T follicular helper cell (primary cell): Measurements from ENCODE around the gene ATG9B.

Experiments used
- DNase-seq: peaks from one replicate; pipeline ENCODE4 v3.0.0-alpha.2; 2020; ENCODE audit warnings: low read depth

ATG9B gene

DNA sequence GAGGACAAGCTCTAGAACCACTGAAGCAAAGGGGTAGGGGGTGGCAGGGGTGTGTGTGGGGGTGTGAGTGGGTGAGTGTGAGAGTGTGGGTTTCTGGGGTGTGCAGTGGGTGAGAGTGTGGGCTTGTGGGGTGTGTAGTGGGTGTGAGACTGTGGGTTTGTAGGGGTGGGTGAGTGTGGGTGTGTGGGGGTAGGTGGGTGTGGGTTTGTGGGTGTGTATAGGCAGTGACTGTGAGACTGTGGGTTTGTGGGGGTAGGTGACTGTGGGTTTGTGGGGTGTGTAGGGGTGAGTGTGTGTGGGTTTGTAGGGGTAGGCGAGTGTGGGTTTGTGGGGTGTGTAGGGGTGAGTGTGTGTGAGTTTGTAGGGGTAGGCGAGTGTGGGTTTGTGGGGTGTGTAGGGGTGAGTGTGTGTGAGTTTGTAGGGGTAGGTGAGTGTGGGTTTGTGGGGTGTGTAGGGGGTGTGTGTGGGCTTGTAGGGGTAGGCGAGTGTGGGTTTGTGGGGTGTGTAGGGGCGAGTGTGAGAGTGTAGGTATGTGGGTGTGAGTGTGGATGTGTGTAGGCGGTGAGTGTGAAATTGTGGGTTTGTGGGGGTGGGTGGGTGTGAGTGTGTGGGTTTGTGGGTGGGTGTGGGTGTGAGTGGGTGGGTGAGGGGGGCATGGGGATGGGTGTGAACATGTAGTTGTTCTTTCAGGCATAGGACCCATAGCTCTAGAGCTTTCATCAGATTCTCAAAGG is 24.6 kb downstream of the ATG9B start:
- no peak for DNase-seq

GRCh38 chr7:150999001-150999400 is 25.3 kb downstream of the ATG9B start:
- DNase-seq, result no peak

DNA sequence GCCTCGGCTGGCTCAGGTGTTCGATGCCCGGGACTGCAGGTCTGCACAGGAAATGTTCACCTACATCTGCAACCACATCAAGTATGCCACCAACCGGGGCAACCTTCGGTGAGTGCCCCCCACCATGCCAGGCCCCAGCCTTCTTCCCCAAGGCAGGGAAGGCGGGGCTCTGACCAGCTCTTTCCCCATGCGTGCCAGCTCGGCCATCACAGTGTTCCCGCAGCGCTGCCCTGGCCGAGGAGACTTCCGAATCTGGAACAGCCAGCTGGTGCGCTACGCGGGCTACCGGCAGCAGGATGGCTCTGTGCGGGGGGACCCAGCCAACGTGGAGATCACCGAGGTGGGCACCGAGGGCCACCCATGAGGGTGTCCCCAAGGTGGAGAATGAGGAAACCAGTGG is 26.0 kb downstream of the ATG9B start:
- no peak for DNase-seq

- DNase-seq, result no peak
Observed at GRCh38 chr7:150997817-150998216, 26.5 kb downstream of the ATG9B start.

DNA sequence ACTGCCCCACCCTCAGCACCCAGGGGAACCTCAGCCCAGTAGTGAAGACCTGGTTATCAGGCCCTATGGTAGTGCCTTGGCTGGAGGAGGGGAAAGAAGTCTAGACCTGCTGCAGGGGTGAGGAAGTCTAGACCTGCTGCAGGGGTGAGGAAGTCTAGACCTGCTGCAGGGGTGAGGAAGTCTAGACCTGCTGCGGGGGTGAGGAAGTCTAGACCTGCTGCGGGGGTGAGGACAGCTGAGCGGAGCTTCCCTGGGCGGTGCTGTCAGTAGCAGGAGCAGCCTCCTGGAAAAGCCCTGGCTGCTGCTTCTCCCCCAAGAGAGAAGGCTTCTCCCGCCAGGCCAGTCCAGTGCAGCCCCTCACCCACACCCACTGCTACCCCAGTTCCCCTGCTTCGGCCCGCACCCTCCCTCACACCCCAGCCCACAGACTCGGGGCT is 27.2 kb downstream of the ATG9B start:
- no peak for DNase-seq

DNA sequence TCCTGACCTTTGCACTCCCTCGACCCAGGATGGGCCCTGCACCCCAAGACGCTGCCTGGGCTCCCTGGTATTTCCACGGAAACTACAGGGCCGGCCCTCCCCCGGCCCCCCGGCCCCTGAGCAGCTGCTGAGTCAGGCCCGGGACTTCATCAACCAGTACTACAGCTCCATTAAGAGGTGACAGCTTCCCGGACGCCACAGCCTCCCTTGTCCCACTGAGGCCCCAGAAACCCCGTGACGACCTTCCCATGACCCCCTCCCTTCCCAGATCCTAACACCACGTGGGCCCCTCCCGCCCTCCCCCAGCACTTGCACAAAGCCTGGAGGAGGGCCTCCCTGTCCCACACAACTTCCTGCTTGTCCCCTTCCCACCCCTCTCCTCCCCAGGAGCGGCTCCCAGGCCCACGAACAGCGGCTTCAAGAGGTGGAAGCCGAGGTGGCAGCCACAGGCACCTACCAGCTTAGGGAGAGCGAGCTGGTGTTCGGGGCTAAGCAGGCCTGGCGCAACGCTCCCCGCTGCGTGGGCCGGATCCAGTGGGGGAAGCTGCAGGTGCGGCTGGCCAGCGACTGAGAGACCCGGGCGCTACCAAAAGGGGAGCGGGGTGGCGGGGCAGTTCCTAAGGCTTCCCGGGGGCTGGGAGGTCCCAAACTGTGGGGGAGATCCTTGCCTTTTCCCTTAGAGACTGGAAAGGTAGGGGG is 27.8 kb downstream of the ATG9B start:
- DNase-seq, result no peak

DNA sequence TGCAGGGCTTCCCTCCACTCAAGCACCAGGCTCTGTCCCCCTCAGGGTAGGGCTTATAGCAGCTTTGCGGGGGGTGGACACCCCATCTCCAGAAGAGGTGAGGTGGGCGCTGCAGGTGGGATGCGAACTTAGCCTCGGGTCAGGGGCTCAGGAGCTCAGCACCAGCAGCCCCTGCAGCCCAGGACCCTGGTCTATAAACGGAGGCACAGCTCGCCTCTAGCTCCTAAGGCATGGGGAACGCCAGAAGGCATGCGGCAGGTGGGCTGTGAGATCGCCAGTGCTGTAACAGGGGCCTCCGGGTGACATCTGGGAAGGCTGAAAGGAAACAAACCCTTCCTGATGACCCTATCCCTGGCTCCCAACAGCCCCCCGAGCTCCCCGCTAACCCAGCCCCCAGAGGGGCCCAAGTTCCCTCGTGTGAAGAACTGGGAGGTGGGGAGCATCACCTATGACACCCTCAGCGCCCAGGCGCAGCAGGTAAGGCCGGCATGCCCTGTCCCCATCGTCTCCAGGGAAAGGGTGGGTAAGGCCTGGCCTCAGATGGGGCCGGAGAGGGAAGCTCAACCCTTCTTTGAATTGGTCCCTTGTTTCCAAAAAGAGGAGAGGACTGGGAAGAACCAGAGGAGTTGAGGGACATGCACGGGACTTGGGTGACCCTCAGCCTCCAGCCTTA is 29.3 kb downstream of the ATG9B start:
- DNase-seq, result no peak

- no peak for DNase-seq
Observed at GRCh38 chr7:150994141-150994837, 30.0 kb downstream of the ATG9B start.

DNA sequence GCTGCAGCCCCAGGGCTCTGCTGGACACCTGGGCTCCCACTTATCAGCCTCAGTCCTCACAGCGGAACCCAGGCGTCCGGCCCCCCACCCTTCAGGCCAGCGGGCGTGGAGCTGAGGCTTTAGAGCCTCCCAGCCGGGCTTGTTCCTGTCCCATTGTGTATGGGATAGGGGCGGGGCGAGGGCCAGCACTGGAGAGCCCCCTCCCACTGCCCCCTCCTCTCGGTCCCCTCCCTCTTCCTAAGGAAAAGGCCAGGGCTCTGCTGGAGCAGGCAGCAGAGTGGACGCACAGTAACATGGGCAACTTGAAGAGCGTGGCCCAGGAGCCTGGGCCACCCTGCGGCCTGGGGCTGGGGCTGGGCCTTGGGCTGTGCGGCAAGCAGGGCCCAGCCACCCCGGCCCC is 30.8 kb downstream of the ATG9B start:
- DNase-seq, result no peak

DNA sequence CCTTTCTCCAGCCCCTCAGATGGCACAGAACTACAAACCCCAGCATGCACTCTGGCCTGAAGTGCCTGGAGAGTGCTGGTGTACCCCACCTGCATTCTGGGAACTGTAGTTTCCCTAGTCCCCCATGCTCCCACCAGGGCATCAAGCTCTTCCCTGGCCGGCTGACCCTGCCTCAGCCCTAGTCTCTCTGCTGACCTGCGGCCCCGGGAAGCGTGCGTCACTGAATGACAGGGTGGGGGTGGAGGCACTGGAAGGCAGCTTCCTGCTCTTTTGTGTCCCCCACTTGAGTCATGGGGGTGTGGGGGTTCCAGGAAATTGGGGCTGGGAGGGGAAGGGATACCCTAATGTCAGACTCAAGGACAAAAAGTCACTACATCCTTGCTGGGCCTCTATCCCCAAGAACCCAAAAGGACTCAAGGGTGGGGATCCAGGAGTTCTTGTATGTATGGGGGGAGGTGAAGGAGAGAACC is 31.4 kb downstream of the ATG9B start:
- no peak for DNase-seq

- DNase-seq, result no peak
Observed at GRCh38 chr7:150992051-150992640, 32.1 kb downstream of the ATG9B start.

DNA sequence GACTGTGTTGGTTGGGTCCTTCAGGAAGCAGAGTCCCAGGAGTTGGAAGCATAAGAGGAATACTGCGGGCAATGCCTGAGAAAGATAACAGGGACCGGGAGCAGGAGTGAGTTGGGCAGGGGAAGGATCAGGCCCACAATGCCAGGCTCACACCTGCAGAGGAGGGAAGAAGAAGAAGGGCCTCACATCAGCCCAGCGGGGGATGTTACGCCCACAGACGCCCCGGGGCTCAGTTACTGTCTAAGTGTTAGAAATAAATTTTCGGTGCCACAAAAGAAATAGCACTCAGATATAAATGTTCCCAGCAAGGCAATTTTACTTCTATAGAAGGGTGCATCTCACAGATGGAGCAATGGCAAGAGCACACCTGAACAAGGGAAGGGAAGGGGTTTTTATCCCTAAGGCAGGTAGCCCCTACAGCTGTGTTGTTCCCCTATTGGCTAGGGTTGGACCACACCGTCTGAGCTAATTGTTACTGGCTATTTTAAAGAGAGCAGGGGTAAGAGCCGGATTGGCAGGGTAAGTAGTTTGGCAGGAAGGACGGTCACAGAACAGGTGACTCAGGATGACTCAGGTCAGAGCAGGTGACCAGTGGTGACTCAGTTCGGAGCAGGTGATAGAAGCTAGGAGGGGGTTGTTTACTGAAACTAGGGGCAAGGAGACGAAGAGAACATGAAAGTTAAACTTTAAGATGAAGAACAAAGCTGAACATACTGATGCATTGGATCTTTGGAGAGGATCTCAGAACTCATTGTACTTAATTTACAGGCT is 33.7 kb downstream of the ATG9B start, which contains the start of gene NOS3:
NOS3 (plus strand) TSS at position 602 of the 771 bp plus-strand sequence. CDS start 2,787 bp downstream, outside the sequence.
- DNase-seq, result no peak

- no peak for DNase-seq
Observed at GRCh38 chr7:150989456-150989855, 34.8 kb downstream of the ATG9B start.

GRCh38 chr7:150988230-150989226 is 35.8 kb downstream of the ATG9B start:
- DNase-seq, result peak; percentile 53

GRCh38 chr7:150986556-150986955 is 37.7 kb downstream of the ATG9B start:
- no peak for DNase-seq

GRCh38 chr7:150986099-150986512 is 38.2 kb downstream of the ATG9B start:
- peak; percentile 34 for DNase-seq

- peak; percentile 27 for DNase-seq
Observed at GRCh38 chr7:150983893-150984368, 40.4 kb downstream of the ATG9B start.

DNA sequence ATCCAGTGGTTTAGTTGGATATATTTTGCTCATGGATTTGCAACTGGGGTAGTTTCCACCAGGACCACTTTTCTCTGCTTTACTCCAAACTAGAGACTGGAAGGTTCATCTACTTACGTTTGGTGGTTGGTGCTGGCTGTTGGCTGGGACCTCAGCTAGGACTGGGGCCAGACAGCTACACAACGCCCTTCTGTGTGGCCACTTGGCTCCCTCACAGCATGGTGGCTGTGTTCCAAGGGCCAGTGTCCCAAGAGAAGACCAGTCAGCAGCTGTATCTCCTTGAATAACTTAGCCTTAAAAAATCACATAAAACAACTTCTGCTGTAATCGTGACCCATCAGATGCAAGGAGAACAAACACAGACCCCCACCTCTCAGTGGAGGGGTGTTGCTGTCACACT is 41.9 kb downstream of the ATG9B start:
- DNase-seq, result no peak

- DNase-seq, result no peak
Observed at GRCh38 chr7:150981644-150982043, 42.6 kb downstream of the ATG9B start.
